Astrocyte of the cerebellum (primary cell): ENCODE results near the gene PPP6R3.

ENCODE experiments used
- DNase-seq: peaks from one replicate; pipeline ENCODE4 v3.0.0-alpha.2; 2011; ENCODE audit warnings: low read depth
- H3K4me3 ChIP-seq: 2 replicates; pipeline ENCODE4 v1.5.1; 2011; ENCODE audit warnings: mild to moderate bottlenecking, low read depth, low read length, moderate library complexity
- CTCF ChIP-seq: IDR thresholded peaks from 2 replicates; pipeline ENCODE4 v1.5.1; 2012; ENCODE audit warnings: low read length, low read depth, moderate library complexity, mild to moderate bottlenecking; ENCODE audit errors: missing control alignments
- in situ Hi-C: cut with HindIII; loops from 2 replicates; pipeline ENCODE4 v1.10.0; 2017; ENCODE audit warnings: low sequenced_read_pairs

The PPP6R3 gene

GRCh38 chr11:68460741-68461574, at the start of gene PPP6R3:
Gene PPP6R3 (plus strand): TSS chr11:68460752. CDS start chr11:68537665, 76,913 bp downstream.
- DNase-seq, result no peak
- in situ Hi-C loops, result no loop called here
- H3K4me3 ChIP-seq, result peak within 1 kb of the TSS; percentile 79
- no peak for TF ChIP-seq CTCF

GRCh38 chr11:68411501-68411991, 49.0 kb upstream of the PPP6R3 start:
- H3K4me3 ChIP-seq, result no peak overlapping the region
- in situ Hi-C loops, result no loop called here
- TF ChIP-seq CTCF, result no peak
- no peak for DNase-seq

- in situ Hi-C loops, result no loop called here
- H3K4me3 ChIP-seq, result no peak overlapping the region
- no peak for TF ChIP-seq CTCF
- peak; percentile 67 for DNase-seq
Measured at GRCh38 chr11:68412593-68413475, 47.7 kb upstream of the PPP6R3 start.

- H3K4me3 ChIP-seq, result no peak overlapping the region
- no peak for TF ChIP-seq CTCF
- DNase-seq, result no peak
- in situ Hi-C loops, result no loop called here
Measured at GRCh38 chr11:68413591-68413999, 47.0 kb upstream of the PPP6R3 start.

GRCh38 chr11:68414496-68415221, 45.9 kb upstream of the PPP6R3 start:
- TF ChIP-seq CTCF, result no peak
- no peak overlapping the region for H3K4me3 ChIP-seq
- in situ Hi-C loops, result no loop called here
- no peak for DNase-seq

DNA sequence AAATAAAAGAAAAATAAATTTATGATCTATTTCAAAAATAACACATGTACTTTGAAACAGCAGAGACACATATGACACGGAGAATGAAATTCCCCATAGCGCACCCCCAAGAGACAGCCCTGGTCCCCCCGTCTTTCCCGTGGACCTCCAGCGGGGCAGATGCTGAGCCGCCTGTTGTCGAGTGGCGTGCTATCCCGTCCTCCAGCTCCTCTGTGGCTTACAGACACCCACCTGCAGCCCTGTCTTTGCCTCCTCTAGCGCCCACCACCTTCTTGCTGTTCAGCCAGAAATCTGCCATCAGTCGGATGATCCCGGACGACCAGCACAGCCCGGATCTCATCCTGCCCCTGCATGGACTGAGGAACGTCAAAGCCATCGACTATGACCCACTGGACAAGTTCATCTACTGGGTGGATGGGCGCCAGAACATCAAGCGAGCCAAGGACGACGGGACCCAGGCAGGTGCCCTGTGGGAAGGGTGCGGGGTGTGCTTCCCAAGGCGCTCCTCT, 44.4 kb upstream of the PPP6R3 start:
- H3K4me3 ChIP-seq, result no peak overlapping the region
- TF ChIP-seq CTCF, result no peak
- DNase-seq, result no peak
- in situ Hi-C loops, result no loop called here
